Nephron progenitor cell (in vitro differentiated cells): ENCODE measurements around the gene MYLK.

Experiments
- DNase-seq: peaks from one replicate; pipeline ENCODE4 v3.0.0; 2021
- H3K27ac Mint-ChIP-seq: 2 replicates; pipeline ENCODE4 v1.8.0; 2021; ENCODE audit warnings: mild to moderate bottlenecking, moderate library complexity, mixed read lengths
- H3K27me3 Mint-ChIP-seq: 2 replicates; pipeline ENCODE4 v1.8.0; 2021; ENCODE audit warnings: mild to moderate bottlenecking, low read depth, mixed read lengths; ENCODE audit not compliant: poor library complexity
- H3K36me3 Mint-ChIP-seq: 2 replicates; pipeline ENCODE4 v1.8.0; 2021; ENCODE audit warnings: low read depth, mixed read lengths
- H3K4me1 Mint-ChIP-seq: 2 replicates; pipeline ENCODE4 v1.8.0; 2021; ENCODE audit warnings: mixed read lengths
- H3K4me3 Mint-ChIP-seq: 2 replicates; pipeline ENCODE4 v1.8.0; 2021; ENCODE audit warnings: mild to moderate bottlenecking, moderate library complexity, mixed read lengths
- H3K9me3 Mint-ChIP-seq: 2 replicates; pipeline ENCODE4 v1.8.0; 2021; ENCODE audit warnings: mild to moderate bottlenecking, moderate library complexity, mixed read lengths
- CTCF ChIP-seq: fragments of 200-600 bp; sonication (generic); IDR thresholded peaks from 2 replicates; pipeline ENCODE4 v1.5.0; 2021; ENCODE audit warnings: antibody characterized with exemption

The MYLK gene

GRCh38 chr3:123753286-123753685 is 130.8 kb downstream of the MYLK start:
- Mint-ChIP-seq H3K36me3 (no peaks in the 10 kb centered on the region), H3K27me3 (peaks cover 3% of the 10 kb centered on the region), H3K27ac (no peak overlapping the region), H3K4me1 (peaks cover 36% of the 10 kb centered on the region), H3K9me3 (no peaks in the 10 kb centered on the region), H3K4me3 (no peak overlapping the region)
- no peak for TF ChIP-seq CTCF
- DNase-seq, result no peak

- peaks cover 26% of the 10 kb centered on the region for H3K4me1 Mint-ChIP-seq
- no peak overlapping the region for H3K27ac Mint-ChIP-seq
- H3K27me3 Mint-ChIP-seq, result peaks cover 6% of the 10 kb centered on the region
- no peaks in the 10 kb centered on the region for H3K36me3 Mint-ChIP-seq
- no peaks in the 10 kb centered on the region for H3K9me3 Mint-ChIP-seq
- no peak for TF ChIP-seq CTCF
- H3K4me3 Mint-ChIP-seq, result no peak overlapping the region
- no peak for DNase-seq
Measured at GRCh38 chr3:123752228-123752627, 131.9 kb downstream of the MYLK start.

- TF ChIP-seq CTCF, result no peak
- H3K4me3 Mint-ChIP-seq, result no peak overlapping the region
- no peak overlapping the region for H3K27ac Mint-ChIP-seq
- DNase-seq, result no peak
- H3K9me3 Mint-ChIP-seq, result no peaks in the 10 kb centered on the region
- peaks cover 6% of the 10 kb centered on the region for H3K27me3 Mint-ChIP-seq
- H3K4me1 Mint-ChIP-seq, result peaks cover 18% of the 10 kb centered on the region
- no peaks in the 10 kb centered on the region for H3K36me3 Mint-ChIP-seq
Measured at GRCh38 chr3:123751433-123751832, 132.7 kb downstream of the MYLK start.

- H3K27ac Mint-ChIP-seq, result peak overlapping the region; percentile 56
- H3K27me3 Mint-ChIP-seq, result peaks cover 10% of the 10 kb centered on the region
- H3K4me1 Mint-ChIP-seq, result peaks cover 16% of the 10 kb centered on the region
- no peak for DNase-seq
- no peaks in the 10 kb centered on the region for H3K36me3 Mint-ChIP-seq
- no peak overlapping the region for H3K4me3 Mint-ChIP-seq
- H3K9me3 Mint-ChIP-seq, result no peaks in the 10 kb centered on the region
- no peak for TF ChIP-seq CTCF
Measured at GRCh38 chr3:123750659-123751420, 133.3 kb downstream of the MYLK start.

GRCh38 chr3:123750209-123750608 is 133.9 kb downstream of the MYLK start:
- Mint-ChIP-seq H3K36me3 (no peaks in the 10 kb centered on the region), H3K27me3 (peaks cover 10% of the 10 kb centered on the region), H3K27ac (peak overlapping the region; percentile 56), H3K4me3 (no peak overlapping the region), H3K4me1 (peaks cover 13% of the 10 kb centered on the region), H3K9me3 (no peaks in the 10 kb centered on the region)
- TF ChIP-seq CTCF, result no peak
- no peak for DNase-seq

- Mint-ChIP-seq H3K9me3 (no peaks in the 10 kb centered on the region), H3K4me1 (peaks cover 8% of the 10 kb centered on the region), H3K27me3 (peaks cover 10% of the 10 kb centered on the region), H3K4me3 (no peak overlapping the region), H3K36me3 (no peaks in the 10 kb centered on the region), H3K27ac (no peak overlapping the region)
- DNase-seq, result no peak
- no peak for TF ChIP-seq CTCF
Measured at GRCh38 chr3:123749711-123750110, 134.4 kb downstream of the MYLK start.
